T-helper 17 cell (primary cell): ENCODE data around the gene GLDN. TPM values are rescaled to one million over a fixed set of nuclear protein-coding genes. Genes with fewer than 3 reads are reported as not detected.
A peak's percentile ranks its signal among the peaks of the same experiment; 100 is the strongest.

ENCODE experiments used
- ATAC-seq: fragments of 150-1000 bp; cut with Tn5 transposase; 2 replicates; pipeline ENCODE4 v1.10.0; 2021; ENCODE audit warnings: mild to moderate bottlenecking, moderate library complexity
- DNase-seq, 3 donors: peaks; one replicate each; pipeline versions ENCODE4 v3.0.0 to v3.0.0-alpha.2; 2020 to 2021
- H3K9me3 ChIP-seq: one replicate; pipeline ENCODE4 v1.7.0; 2013; ENCODE audit warnings: low read length, mild to moderate bottlenecking; ENCODE audit not compliant: control insufficient read depth, poor library complexity, severe bottlenecking
- H3K27ac Mint-ChIP-seq: one replicate; pipeline ENCODE4 v1.8.0; 2022; ENCODE audit warnings: mild to moderate bottlenecking, moderate library complexity, mixed read lengths
- H3K27me3 Mint-ChIP-seq: one replicate; pipeline ENCODE4 v1.8.0; 2022; ENCODE audit warnings: mixed read lengths
- H3K36me3 Mint-ChIP-seq: one replicate; pipeline ENCODE4 v1.8.0; 2022; ENCODE audit warnings: low read depth, mixed read lengths
- H3K4me1 Mint-ChIP-seq: one replicate; pipeline ENCODE4 v1.8.0; 2022; ENCODE audit warnings: mild to moderate bottlenecking, mixed read lengths
- H3K4me3 Mint-ChIP-seq: one replicate; pipeline ENCODE4 v1.8.0; 2022; ENCODE audit warnings: mild to moderate bottlenecking, moderate library complexity, mixed read lengths
- total RNA-seq, 4 donors: library from RNA in 2 of 4; stranded (reverse) in 2 of 4; gene quantifications; one replicate each; pipeline ENCODE4 v1.2.3 and lab custom pipeline; 2022 to 2026

The GLDN gene
- total RNA-seq, 2 donors from 2014 or later = 0.21 TPM; not detected in 1

DNA sequence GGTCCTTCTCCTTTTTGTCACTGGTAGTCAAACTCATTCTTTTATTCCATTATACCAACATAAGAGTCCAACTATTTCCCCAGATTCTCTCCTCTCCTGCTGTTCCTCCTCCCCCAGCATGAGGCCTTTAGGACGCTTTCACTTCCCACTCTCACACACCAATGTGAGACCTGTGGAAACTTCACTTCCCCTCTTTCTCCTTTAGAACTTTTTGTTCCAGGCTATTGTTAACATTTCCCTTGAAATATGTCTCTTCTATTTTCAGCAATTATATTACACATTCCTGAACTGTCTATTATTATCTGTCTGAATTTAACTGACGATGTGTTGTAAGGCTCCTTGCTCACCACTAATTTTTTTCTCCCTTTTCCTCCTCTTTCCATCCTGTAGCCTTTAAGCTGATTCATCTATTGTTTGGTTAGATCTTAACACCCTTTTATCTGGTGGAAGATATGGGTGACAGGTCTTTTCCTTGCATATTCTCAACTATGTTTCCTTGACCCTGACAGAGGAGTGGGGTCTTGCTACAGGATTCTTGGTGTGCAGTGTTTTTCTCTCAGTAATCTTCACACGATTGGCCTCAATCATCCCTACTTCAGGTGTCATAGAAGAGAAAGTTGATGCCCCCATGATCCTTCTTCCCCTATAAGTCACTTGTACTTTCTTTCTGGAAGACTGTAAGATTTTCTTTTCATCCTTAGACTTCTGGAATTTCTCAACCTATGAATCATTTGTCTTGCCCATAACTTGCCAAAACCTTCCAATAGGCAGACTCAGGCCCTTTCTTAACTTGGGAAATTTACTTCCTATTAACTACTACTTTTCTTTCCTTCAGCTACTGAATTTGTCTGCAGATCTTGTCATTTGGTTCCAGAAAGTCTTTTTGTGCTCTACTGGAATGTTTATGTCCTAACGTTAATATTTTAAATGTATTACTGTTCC is 9.0 kb upstream of the GLDN start:
- Mint-ChIP-seq H3K27ac (no peak overlapping the region), H3K27me3 (peaks cover 18% of the 10 kb centered on the region), H3K4me1 (no peaks in the 10 kb centered on the region), H3K4me3 (no peak overlapping the region), H3K36me3 (no peaks in the 10 kb centered on the region)
- DNase-seq (no peak), ATAC-seq (no peak)
- no peaks in the 10 kb centered on the region for H3K9me3 ChIP-seq

DNA sequence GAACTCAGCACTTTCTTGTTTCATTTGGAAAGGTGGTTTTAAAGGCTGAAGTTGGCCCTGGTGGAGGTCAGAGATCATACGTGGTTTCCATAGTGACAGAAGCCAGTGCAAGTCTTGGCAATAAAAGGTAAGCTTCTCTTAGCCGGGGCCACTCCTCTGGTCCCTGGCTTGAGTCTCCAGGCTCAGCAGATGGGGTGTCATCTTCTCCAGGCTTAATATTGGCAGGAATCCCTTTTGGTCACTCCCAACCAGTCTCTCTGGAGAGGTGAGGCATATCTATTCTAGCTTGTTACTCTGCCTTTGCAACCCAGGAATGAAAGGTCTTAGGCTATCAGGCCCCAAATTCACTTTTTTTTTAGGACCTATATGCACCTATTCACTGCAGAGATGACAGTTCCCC is 7.9 kb upstream of the GLDN start:
- Mint-ChIP-seq H3K27me3 (peaks cover 24% of the 10 kb centered on the region), H3K36me3 (peaks cover 2% of the 10 kb centered on the region), H3K27ac (no peak overlapping the region), H3K4me1 (no peaks in the 10 kb centered on the region), H3K4me3 (no peak overlapping the region)
- no peaks in the 10 kb centered on the region for H3K9me3 ChIP-seq
- ATAC-seq (no peak), DNase-seq (no peak)

DNA sequence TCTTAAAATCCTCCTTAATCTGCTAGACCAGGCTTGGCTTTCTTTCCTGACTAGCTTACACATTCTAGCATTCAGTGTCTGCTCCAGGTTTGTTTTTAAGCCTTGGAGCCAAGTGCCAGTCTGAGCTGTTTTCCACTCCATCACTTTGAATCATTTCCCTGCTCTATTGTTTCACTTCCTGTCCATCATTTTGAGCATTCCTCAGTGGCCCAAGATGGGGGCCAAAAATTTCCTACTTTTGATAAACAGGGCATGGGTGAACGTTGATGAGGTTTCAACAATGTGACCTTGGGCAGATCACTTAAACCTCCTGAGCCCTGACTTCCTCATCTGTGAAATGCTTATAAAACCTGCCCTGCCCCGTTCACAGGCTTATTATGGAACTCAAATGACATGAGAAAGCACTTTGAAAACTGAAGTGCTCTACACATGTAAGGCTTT is 7.4 kb upstream of the GLDN start:
- no peak overlapping the region for H3K4me3 Mint-ChIP-seq
- ATAC-seq (no peak), DNase-seq (no peak)

DNA sequence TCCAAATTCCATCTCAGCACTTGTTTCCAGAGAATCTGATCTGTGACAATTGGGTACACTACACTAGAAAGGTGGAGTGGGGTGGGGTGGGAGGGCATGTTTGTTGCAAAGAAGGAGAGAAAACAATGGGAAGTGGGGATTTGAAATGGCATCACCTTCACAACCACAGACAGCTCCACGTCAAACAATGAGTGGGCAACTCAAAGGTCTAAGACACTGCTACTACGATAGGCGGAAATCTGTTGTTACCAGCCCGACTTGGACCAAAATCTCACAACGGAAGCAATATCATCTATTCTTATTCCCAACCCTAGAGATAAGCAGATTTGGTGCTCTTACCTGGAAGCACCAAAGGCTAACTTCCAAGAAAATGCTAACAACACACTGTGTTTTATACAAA is 6.4 kb upstream of the GLDN start:
- peaks cover 3% of the 10 kb centered on the region for H3K36me3 Mint-ChIP-seq
- H3K9me3 ChIP-seq = no peaks in the 10 kb centered on the region
- no peak overlapping the region for H3K27ac Mint-ChIP-seq
- no peak overlapping the region for H3K4me3 Mint-ChIP-seq
- no peaks in the 10 kb centered on the region for H3K4me1 Mint-ChIP-seq
- H3K27me3 Mint-ChIP-seq = peaks cover 25% of the 10 kb centered on the region
- DNase-seq (no peak), ATAC-seq (no peak)

More for the DNA sequence above, 7.4 kb upstream of the GLDN start:
- no peaks in the 10 kb centered on the region for H3K9me3 ChIP-seq
- Mint-ChIP-seq H3K27me3 (peaks cover 25% of the 10 kb centered on the region), H3K36me3 (peaks cover 3% of the 10 kb centered on the region), H3K4me1 (no peaks in the 10 kb centered on the region), H3K27ac (no peak overlapping the region)

DNA sequence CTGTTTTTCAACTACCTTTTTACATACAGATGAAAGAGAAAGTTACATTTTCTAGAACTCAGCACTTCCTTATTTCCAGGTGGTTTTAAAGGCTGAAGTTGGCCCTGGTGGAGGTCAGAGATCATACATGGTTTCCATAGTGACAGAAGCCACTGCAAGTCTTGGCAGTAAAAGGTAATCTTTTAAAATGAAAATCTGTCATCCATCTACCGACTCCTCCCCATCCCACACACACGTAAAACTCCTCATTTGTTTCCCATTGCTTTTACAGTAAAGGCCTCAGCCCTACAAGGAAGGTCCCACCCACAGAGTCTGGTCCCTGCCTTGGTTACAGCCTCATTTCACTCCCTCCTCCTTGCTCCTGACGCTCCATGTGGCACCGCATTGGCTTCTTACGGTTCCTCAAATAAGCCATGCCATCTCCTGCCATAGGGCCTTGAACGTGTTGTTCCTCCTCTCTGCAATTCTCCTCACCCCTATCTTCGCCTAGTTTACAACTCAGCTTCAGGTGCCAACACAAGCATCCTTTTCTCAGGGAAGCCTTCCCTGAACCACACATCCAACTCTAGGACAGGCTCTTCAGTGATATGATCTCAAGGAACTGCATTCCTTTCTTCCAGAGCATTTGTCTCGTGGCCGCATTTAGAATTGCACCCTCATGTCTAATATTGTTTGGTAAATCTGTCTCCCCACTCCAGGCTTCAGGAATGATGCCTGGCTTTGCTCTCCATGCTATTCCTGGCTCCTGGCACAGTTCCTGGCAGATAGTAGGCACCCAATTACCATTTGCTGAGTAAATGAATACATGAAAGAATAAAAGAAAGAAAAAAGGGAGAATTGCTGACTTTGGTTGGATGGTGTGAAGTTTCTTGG is 5.7 kb upstream of the GLDN start:
- H3K9me3 ChIP-seq = no peaks in the 10 kb centered on the region
- Mint-ChIP-seq H3K27me3 (peaks cover 30% of the 10 kb centered on the region), H3K4me3 (no peak overlapping the region), H3K27ac (no peak overlapping the region), H3K36me3 (peaks cover 3% of the 10 kb centered on the region), H3K4me1 (no peaks in the 10 kb centered on the region)
- DNase-seq (no peak), ATAC-seq (no peak)

DNA sequence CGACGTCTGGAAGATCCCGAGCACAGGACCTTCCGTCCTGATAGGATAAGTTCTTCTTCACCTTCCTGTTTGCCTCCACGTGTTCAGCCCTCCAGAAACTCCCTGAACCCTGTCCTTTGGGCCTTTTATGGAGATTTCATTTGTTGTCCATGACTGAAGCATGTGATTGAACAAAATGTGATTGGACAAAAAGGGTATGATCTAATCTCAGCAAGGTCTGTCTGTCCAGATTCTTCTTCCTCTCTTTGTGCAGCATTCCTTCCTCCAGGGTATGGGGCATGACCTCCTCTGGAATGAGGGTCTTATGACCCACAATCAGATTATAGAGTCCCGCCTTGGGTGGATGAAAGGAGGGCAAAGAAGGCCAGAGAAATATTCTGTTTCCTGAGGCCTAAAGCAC is 3.0 kb upstream of the GLDN start, which contains the start of gene CYP19A1:
Gene CYP19A1 (minus strand): TSS at position 101 of the 400 bp plus-strand sequence. CDS start 95,684 bp downstream, outside the sequence.
- ATAC-seq = no peak
- no peak within 1 kb of the TSS for H3K27ac Mint-ChIP-seq
- no peaks in the 10 kb centered on the region for H3K9me3 ChIP-seq
- no peak within 1 kb of the TSS for H3K4me3 Mint-ChIP-seq
- peaks cover 3% of the 10 kb centered on the region for H3K36me3 Mint-ChIP-seq
- peaks cover 38% of the 10 kb centered on the region for H3K27me3 Mint-ChIP-seq
- DNase-seq = no peak
- H3K4me1 Mint-ChIP-seq = no peaks in the 10 kb centered on the region

DNA sequence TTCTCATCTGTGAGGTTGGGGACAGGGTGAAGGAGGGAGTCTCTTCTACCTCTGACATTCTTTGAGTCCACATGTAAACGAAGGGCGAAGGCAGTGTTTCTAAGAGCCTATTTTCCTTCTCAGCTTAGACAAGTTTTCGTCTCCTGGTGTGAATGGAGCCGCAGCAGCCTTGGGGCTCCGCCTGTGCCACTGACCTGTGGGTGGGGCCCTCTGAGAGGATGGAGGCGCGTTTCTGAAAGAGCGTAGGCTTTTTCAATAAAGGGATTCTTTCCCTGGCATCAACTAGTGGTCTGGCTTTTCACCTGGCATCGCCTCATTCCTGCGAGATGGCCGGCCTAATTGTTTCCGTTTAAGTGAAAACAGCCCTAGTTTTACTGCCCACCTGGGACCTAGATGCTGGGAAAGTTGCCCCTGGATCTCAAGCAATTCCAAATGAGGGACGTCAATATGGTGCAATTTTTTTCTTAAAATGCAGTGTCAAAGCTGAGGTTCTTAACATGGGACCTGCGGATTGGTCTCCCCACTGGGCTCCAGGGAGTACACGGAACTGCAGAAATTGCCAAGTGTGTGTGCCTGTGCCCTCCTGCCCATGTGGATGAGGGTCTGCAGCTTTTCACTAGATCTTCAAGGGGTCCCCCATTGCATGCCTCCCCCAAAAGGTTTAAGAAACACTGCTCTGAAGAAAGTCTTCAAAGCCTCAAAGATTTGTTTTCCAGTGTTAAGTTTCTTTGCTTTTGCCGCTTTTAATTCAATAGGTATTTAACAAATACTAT is 958 bp downstream of the GLDN start:
- H3K27me3 Mint-ChIP-seq = peaks cover 49% of the 10 kb centered on the region
- no peak for ATAC-seq

DNA sequence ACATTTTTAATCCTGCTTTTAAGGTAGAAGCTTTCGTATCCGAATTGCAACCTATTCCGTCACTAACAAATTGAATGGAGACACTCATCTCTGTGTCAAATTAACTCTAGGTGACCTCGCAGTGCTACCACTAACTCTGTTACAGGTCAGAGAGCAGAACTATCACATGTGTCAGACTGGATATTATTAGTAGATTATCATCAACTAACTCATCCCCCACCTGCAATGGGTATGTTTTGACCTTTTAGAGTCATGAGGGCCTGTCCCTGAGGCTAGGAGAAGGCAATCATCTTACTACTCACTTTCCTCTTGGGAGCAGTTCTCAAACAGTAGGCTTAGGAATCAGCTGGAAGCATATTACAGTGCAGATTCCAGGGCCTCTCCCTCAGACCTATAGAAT is 2.0 kb downstream of the GLDN start:
- no peaks in the 10 kb centered on the region for H3K9me3 ChIP-seq
- H3K27me3 Mint-ChIP-seq = peaks cover 43% of the 10 kb centered on the region
- H3K27ac Mint-ChIP-seq = no peak overlapping the region
- peaks cover 2% of the 10 kb centered on the region for H3K36me3 Mint-ChIP-seq
- no peak overlapping the region for H3K4me3 Mint-ChIP-seq
- ATAC-seq (no peak), DNase-seq (no peak)
- H3K4me1 Mint-ChIP-seq = no peaks in the 10 kb centered on the region

More for the DNA sequence above, 958 bp downstream of the GLDN start:
- H3K4me3 Mint-ChIP-seq = peak overlapping the region; percentile 41
- no peaks in the 10 kb centered on the region for H3K9me3 ChIP-seq
- no peak overlapping the region for H3K27ac Mint-ChIP-seq
- no peaks in the 10 kb centered on the region for H3K4me1 Mint-ChIP-seq
- DNase-seq = no peak
- H3K36me3 Mint-ChIP-seq = peaks cover 3% of the 10 kb centered on the region

DNA sequence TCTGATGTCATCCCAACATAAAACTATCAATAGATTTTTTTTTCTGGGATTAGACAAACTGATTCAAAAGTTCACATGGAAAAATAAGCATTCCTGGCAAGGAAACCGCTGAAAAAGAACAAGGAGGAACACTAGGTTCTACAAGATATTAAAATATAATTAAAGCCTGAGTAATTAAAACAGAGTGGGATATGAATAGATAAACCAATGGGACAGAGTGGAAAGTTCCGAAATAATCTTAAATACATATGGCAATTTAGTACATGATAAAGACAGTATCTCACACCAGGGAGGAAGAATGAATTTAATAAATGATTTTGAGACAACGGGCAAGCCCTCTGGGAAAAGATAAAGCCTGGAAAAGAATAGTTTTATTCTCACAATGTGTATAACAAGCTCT is 4.7 kb downstream of the GLDN start:
- Mint-ChIP-seq H3K27me3 (peaks cover 40% of the 10 kb centered on the region), H3K4me3 (no peak overlapping the region), H3K36me3 (no peaks in the 10 kb centered on the region), H3K4me1 (no peaks in the 10 kb centered on the region), H3K27ac (no peak overlapping the region)
- DNase-seq (no peak), ATAC-seq (no peak)
- no peaks in the 10 kb centered on the region for H3K9me3 ChIP-seq

DNA sequence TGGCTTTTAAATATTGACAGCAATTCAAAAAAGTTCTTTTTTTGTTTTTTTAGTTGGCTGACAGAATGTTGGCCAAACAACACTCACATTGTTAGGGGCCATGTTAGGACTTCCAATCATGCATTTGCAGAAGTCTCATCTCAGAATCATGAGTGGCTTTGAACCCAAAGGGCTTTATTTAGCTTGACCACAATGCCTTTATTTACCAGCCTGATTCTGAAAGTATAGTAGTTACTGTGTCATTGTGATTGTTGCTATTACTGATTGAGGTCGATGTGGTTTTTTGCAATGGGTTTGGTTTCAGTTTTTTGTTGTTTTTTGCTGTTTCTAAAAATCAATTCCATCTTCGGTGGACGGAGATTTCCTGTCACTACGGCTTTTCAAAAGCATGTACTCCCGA is 7.2 kb downstream of the GLDN start:
- Mint-ChIP-seq H3K4me3 (no peak overlapping the region), H3K27me3 (peaks cover 49% of the 10 kb centered on the region), H3K4me1 (no peaks in the 10 kb centered on the region), H3K27ac (no peak overlapping the region), H3K36me3 (no peaks in the 10 kb centered on the region)
- no peak for ATAC-seq
- H3K9me3 ChIP-seq = no peaks in the 10 kb centered on the region
- DNase-seq = no peak

DNA sequence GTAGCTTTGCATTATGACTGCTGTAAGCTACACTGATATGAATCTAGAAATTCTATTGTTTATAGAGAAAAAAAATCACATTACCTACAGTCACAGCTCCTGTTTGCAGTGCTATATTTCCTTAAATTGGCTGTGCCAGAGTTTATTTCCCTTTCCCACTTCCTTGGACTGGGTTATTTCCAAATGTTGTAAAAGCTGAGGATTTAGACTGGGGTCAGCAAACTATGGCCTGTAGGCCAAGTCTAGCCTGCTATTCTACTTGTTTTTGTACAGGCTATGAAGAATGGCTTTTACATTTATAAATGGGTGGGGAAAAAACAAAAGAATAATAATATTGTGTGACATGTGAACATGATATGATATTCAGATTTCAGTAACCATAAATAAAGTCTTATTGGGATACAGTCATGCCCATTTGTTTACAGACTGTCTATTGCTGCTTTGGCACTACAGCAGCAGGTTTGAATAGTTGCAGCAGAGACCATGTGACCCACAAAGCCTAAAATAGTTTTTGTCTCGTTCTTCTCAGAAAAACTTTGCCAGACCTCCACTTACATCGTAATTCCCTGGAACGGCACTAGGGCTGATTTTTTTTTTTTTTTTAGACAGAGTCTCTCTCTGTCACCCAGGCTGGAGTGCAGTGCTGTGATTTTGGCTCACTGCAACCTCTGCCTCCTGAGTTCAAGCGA is 7.8 kb downstream of the GLDN start:
- H3K9me3 ChIP-seq = no peaks in the 10 kb centered on the region
- H3K36me3 Mint-ChIP-seq = no peaks in the 10 kb centered on the region
- H3K27me3 Mint-ChIP-seq = peaks cover 45% of the 10 kb centered on the region
- H3K4me3 Mint-ChIP-seq = no peak overlapping the region
- no peak overlapping the region for H3K27ac Mint-ChIP-seq
- no peak for ATAC-seq
- no peak for DNase-seq
- H3K4me1 Mint-ChIP-seq = no peaks in the 10 kb centered on the region

DNA sequence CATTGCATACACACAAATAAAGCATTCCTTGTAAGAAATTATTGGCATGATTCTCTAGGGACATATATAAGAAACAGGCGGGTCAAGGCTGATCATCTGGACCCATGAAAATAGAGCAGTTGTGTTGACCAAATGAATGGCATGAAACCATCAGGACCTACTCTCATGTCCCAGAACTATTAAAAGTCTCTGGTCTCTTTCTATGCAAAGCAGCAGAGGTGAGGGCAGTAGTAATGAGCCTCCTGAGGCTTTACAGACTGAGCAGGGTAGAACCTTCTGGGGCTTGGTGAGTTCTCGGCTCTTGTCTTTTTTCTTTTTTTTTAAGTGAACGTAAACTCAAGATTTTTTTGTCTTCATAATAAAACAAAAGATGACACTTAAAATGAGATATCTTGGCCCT is 9.3 kb downstream of the GLDN start:
- Mint-ChIP-seq H3K27me3 (peaks cover 32% of the 10 kb centered on the region), H3K36me3 (no peaks in the 10 kb centered on the region), H3K4me1 (no peaks in the 10 kb centered on the region), H3K4me3 (no peak overlapping the region), H3K27ac (no peak overlapping the region)
- H3K9me3 ChIP-seq = no peaks in the 10 kb centered on the region
- no peak for ATAC-seq
- no peak for DNase-seq
